K562 (cell line): ENCODE results near the gene NPC1. TPM values are rescaled to one million over a fixed set of nuclear protein-coding genes. Genes with fewer than 3 reads are reported as not detected.

ENCODE experiments used
- GABPB2 ChIP-seq: fragments of 250-450 bp; sonication (Bioruptor Pico); conservative IDR thresholded peaks from 2 replicates; pipeline ENCODE4 v1.5.1; 2021; ENCODE audit warnings: mild to moderate bottlenecking
- KLF16 ChIP-seq: IDR thresholded peaks from 2 replicates; pipeline ENCODE4 v1.6.1; 2016; ENCODE audit warnings: antibody characterized with exemption
- MAFG ChIP-seq: fragments of 450-650 bp; conservative IDR thresholded peaks from 2 replicates; pipeline ENCODE4 v1.6.1; 2016; ENCODE audit warnings: missing genetic modification characterization, missing compliant biosample characterization
- MCM5 ChIP-seq: fragments of 450-650 bp; IDR thresholded peaks from 2 replicates; pipeline ENCODE4 v1.6.1; 2016; ENCODE audit warnings: low read depth
- NFIC ChIP-seq: fragments of 450-650 bp; IDR thresholded peaks from 2 replicates; pipeline ENCODE4 v1.6.1; 2017; ENCODE audit warnings: mild to moderate bottlenecking, inconsistent platforms
- PHB2 ChIP-seq: fragments of 450-650 bp; IDR thresholded peaks from 2 replicates; pipeline ENCODE4 v1.6.1; 2017; ENCODE audit warnings: low read depth
- RAD21 ChIP-seq, 2 experiments: fragments of 250-450 bp in 1 of 2; fragments of 450-650 bp in 1 of 2; sonication (Bioruptor Pico) in 1 of 2; formaldehyde crosslinking in 1 of 2; IDR thresholded peaks in 1 of 2; conservative IDR thresholded peaks in 1 of 2; 2 replicates each; pipeline versions ENCODE4 v1.4.0 to v1.8.0; 2020 to 2022; ENCODE audit warnings: mild to moderate bottlenecking in 2 of 2, moderate library complexity in 1 of 2
- STAG1 ChIP-seq: sonication (generic); formaldehyde crosslinking; IDR thresholded peaks from 2 replicates; pipeline ENCODE4 v1.5.0; 2020; ENCODE audit warnings: missing genetic modification reagents, borderline replicate concordance
- TEAD4 ChIP-seq, 2 experiments: sonication (generic) in 1 of 2; formaldehyde crosslinking in 1 of 2; IDR thresholded peaks; 2 replicates each; pipeline versions ENCODE4 v1.6.1 to v1.8.0; 2012 to 2022; ENCODE audit warnings: borderline replicate concordance in 1 of 2, inconsistent platforms in 1 of 2, low read length in 1 of 2, mild to moderate bottlenecking in 1 of 2, missing genetic modification reagents in 1 of 2
- TFAM ChIP-seq: fragments of 250-450 bp; sonication (Bioruptor Pico); conservative IDR thresholded peaks from 2 replicates; pipeline ENCODE4 v1.5.0; 2021; ENCODE audit warnings: mild to moderate bottlenecking, moderate library complexity
- TRIM24 ChIP-seq, 2 experiments: fragments of 450-650 bp; IDR thresholded peaks; 2 replicates each; pipeline ENCODE4 v1.6.1; 2016
- XRCC3 ChIP-seq: fragments of 450-650 bp; IDR thresholded peaks from 2 replicates; pipeline ENCODE4 v1.6.1; 2017; ENCODE audit warnings: mild to moderate bottlenecking, moderate library complexity
- ZNF12 ChIP-seq: sonication (generic); formaldehyde crosslinking; IDR thresholded peaks from 2 replicates; pipeline ENCODE4 v1.4.0; 2020; ENCODE audit warnings: mild to moderate bottlenecking, missing genetic modification reagents
- ZNF695 ChIP-seq: fragments of 450-650 bp; formaldehyde crosslinking; IDR thresholded peaks from 2 replicates; pipeline ENCODE4 v1.4.0; 2020; ENCODE audit warnings: mild to moderate bottlenecking, moderate library complexity
- polyA plus RNA-seq, 8 experiments: library from polyadenylated mRNA; depleted of rRNA in 4 of 8; stranded (reverse) in 5 of 8; unstranded in 3 of 8; fragments of >200 nt; fragmentation: Nextera tagmentation in 2 of 8; fragmentation: Illumina TruSeq in 1 of 8; extraction: Ambion mirVana in 2 of 8; extraction: Trizol in 1 of 8; gene quantifications; 2 replicates each; pipeline versions ENCODE4 v1.2.1 to v1.2.3, GENCODE V29; 2011 to 2014; ENCODE audit warnings: inconsistent platforms in 1 of 8, missing spikeins in 1 of 8
- total RNA-seq, 7 experiments: library from RNA; depleted of rRNA in 6 of 7; stranded (reverse); fragments of >200 nt in 6 of 7; fragmentation: Illumina TruSeq in 2 of 7; extraction: Trizol in 2 of 7; gene quantifications; 2 replicates each; pipeline versions ENCODE4 v1.2.1 to v1.2.3, GENCODE V29; 2011 to 2021; ENCODE audit warnings: low replicate concordance in 1 of 7
- TF ChIP-seq, protein P1 (sequence below): fragments of 150-350 bp; conservative IDR thresholded peaks from 2 replicates; pipeline ENCODE4 v1.6.1; 2014; ENCODE audit warnings: low read length
- TF ChIP-seq, protein P2 (sequence below): fragments of 150-350 bp; IDR thresholded peaks from 2 replicates; pipeline ENCODE4 v1.6.1; 2014; ENCODE audit warnings: low read depth, mild to moderate bottlenecking, low read length, borderline replicate concordance
- TF ChIP-seq, protein P3 (sequence below), 2 experiments: IDR thresholded peaks in 1 of 2; conservative IDR thresholded peaks in 1 of 2; 2 replicates each; pipeline ENCODE4 v1.6.1; 2016; ENCODE audit warnings: low read depth in 2 of 2, mild to moderate bottlenecking in 1 of 2, missing compliant biosample characterization in 1 of 2, missing genetic modification characterization in 1 of 2, moderate library complexity in 1 of 2
- TF ChIP-seq, protein P4 (sequence below): fragments of 450-650 bp; formaldehyde crosslinking; IDR thresholded peaks from 2 replicates; pipeline ENCODE4 v1.4.0; 2022; ENCODE audit warnings: missing genetic modification characterization

Gene NPC1
- total and polyA plus RNA-seq, 9 of the 15 experiments (the other 6 are each of a cell fraction or from before 2014, with no cell fraction given) = 17.1 to 45.9 (median 27.6) TPM

DNA sequence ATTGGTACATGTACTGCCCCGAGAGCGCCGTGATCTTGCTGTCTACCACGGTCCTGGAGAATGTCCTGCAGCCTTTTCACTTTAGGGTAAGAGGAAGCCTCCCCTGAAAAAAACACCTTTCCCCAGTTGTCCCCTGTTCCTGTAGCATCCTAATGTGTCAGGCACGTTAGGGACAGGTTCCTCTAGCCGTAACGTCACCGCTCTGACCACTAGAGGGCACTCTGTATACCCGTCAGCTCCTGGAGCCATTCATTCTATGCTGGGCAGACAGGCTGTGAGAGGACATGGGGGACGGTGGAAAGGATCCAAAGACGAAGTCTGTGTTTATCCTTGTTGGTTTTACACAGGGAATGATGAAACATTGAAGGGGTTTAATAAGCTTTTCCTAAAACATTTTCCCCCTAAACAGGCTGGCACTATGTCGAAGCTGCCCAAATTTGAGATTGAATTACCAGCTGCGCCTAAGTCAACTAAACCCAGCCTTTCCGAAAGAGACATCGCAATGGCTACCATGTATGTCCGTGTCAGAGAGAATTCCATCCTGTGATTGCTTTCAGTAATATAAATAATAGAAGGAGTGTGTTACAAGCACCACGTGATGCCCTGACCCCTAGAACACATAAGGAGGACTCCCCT is 70.3 kb downstream of the NPC1 start (continued):
- TF ChIP-seq GABPB2 (CRISPR knock-in tag) (no peak), MCM5 (no peak), TEAD4 (IDR thresholded peaks at IDR 0.05; ENCODE audit: low read length) (peak; percentile 17; the same call in 1 of the 2 replicates), TEAD4 (CRISPR knock-in tag; IDR thresholded peaks at IDR 0.05; ENCODE audit: borderline replicate concordance) (no peak), RAD21 (CRISPR knock-in tag; conservative IDR thresholded peaks at IDR 0.05 in 1 of 2, IDR thresholded peaks at IDR 0.05 in 1 of 2) (peak; percentile 83 to 90), TRIM24 (IDR thresholded peaks at IDR 0.05) (no peak), XRCC3 (no peak), NFIC (no peak), STAG1 (peak; percentile 39; the same call in 1 of the 2 replicates), KLF16 (no peak), TFAM (CRISPR knock-in tag) (no peak), MAFG (tag) (no peak), PHB2 (no peak), ZNF12 (0 out of 2 replicates have a peak, but pooled peaks have one; percentile 22), ZNF695 (no peak)
- TF ChIP-seq, protein P1, sequence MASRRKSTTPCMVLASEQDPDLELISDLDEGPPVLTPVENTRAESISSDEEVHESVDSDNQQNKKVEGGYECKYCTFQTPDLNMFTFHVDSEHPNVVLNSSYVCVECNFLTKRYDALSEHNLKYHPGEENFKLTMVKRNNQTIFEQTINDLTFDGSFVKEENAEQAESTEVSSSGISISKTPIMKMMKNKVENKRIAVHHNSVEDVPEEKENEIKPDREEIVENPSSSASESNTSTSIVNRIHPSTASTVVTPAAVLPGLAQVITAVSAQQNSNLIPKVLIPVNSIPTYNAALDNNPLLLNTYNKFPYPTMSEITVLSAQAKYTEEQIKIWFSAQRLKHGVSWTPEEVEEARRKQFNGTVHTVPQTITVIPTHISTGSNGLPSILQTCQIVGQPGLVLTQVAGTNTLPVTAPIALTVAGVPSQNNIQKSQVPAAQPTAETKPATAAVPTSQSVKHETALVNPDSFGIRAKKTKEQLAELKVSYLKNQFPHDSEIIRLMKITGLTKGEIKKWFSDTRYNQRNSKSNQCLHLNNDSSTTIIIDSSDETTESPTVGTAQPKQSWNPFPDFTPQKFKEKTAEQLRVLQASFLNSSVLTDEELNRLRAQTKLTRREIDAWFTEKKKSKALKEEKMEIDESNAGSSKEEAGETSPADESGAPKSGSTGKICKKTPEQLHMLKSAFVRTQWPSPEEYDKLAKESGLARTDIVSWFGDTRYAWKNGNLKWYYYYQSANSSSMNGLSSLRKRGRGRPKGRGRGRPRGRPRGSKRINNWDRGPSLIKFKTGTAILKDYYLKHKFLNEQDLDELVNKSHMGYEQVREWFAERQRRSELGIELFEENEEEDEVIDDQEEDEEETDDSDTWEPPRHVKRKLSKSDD = 0 out of 2 replicates have a peak, but pooled peaks have one; percentile 72
- TF ChIP-seq, protein P2, sequence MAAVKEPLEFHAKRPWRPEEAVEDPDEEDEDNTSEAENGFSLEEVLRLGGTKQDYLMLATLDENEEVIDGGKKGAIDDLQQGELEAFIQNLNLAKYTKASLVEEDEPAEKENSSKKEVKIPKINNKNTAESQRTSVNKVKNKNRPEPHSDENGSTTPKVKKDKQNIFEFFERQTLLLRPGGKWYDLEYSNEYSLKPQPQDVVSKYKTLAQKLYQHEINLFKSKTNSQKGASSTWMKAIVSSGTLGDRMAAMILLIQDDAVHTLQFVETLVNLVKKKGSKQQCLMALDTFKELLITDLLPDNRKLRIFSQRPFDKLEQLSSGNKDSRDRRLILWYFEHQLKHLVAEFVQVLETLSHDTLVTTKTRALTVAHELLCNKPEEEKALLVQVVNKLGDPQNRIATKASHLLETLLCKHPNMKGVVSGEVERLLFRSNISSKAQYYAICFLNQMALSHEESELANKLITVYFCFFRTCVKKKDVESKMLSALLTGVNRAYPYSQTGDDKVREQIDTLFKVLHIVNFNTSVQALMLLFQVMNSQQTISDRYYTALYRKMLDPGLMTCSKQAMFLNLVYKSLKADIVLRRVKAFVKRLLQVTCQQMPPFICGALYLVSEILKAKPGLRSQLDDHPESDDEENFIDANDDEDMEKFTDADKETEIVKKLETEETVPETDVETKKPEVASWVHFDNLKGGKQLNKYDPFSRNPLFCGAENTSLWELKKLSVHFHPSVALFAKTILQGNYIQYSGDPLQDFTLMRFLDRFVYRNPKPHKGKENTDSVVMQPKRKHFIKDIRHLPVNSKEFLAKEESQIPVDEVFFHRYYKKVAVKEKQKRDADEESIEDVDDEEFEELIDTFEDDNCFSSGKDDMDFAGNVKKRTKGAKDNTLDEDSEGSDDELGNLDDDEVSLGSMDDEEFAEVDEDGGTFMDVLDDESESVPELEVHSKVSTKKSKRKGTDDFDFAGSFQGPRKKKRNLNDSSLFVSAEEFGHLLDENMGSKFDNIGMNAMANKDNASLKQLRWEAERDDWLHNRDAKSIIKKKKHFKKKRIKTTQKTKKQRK = no peak
- TF ChIP-seq, protein P3, sequence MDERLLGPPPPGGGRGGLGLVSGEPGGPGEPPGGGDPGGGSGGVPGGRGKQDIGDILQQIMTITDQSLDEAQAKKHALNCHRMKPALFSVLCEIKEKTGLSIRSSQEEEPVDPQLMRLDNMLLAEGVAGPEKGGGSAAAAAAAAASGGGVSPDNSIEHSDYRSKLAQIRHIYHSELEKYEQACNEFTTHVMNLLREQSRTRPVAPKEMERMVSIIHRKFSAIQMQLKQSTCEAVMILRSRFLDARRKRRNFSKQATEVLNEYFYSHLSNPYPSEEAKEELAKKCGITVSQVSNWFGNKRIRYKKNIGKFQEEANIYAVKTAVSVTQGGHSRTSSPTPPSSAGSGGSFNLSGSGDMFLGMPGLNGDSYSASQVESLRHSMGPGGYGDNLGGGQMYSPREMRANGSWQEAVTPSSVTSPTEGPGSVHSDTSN (CRISPR knock-in tag; IDR thresholded peaks at IDR 0.05; ENCODE audit: low read depth) = no peak
- TF ChIP-seq, protein P3 (tag; conservative IDR thresholded peaks at IDR 0.05; ENCODE audit: low read depth) = no peak; the same call in 1 of the 2 replicates
- TF ChIP-seq, protein P4, sequence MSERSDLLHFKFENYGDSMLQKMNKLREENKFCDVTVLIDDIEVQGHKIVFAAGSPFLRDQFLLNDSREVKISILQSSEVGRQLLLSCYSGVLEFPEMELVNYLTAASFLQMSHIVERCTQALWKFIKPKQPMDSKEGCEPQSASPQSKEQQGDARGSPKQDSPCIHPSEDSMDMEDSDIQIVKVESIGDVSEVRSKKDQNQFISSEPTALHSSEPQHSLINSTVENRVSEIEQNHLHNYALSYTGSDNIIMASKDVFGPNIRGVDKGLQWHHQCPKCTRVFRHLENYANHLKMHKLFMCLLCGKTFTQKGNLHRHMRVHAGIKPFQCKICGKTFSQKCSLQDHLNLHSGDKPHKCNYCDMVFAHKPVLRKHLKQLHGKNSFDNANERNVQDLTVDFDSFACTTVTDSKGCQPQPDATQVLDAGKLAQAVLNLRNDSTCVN = no peak
